Ishikawa (cell line): ENCODE data around the gene C19orf81.

ENCODE experiments used
- CEBPB ChIP-seq: IDR thresholded peaks from 2 replicates; pipeline ENCODE4 v1.6.1; 2012
- CREB1 ChIP-seq: IDR thresholded peaks from 2 replicates; pipeline ENCODE4 v1.6.1; 2012; ENCODE audit warnings: low read depth
- EGR1 ChIP-seq: IDR thresholded peaks from 2 replicates; pipeline ENCODE4 v1.6.1; 2012
- EP300 ChIP-seq: IDR thresholded peaks from 2 replicates; pipeline ENCODE4 v1.6.1; 2012; ENCODE audit warnings: borderline replicate concordance
- FOXM1 ChIP-seq: IDR thresholded peaks from 2 replicates; pipeline ENCODE4 v1.6.1; 2012; ENCODE audit warnings: low read depth, borderline replicate concordance
- MAX ChIP-seq: IDR thresholded peaks from 2 replicates; pipeline ENCODE4 v1.6.1; 2012
- NFIC ChIP-seq: IDR thresholded peaks from 2 replicates; pipeline ENCODE4 v1.6.1; 2012
- RAD21 ChIP-seq: IDR thresholded peaks from 2 replicates; pipeline ENCODE4 v1.6.1; 2012; ENCODE audit warnings: low read depth
- REST ChIP-seq: IDR thresholded peaks from 2 replicates; pipeline ENCODE4 v1.6.1; 2012; ENCODE audit warnings: low read depth, mild to moderate bottlenecking
- TAF1 ChIP-seq: IDR thresholded peaks from 2 replicates; pipeline ENCODE4 v1.6.1; 2012; ENCODE audit warnings: low read depth, mild to moderate bottlenecking
- TCF12 ChIP-seq: IDR thresholded peaks from 2 replicates; pipeline ENCODE4 v1.6.1; 2012; ENCODE audit warnings: low read depth
- TEAD4 ChIP-seq: IDR thresholded peaks from 2 replicates; pipeline ENCODE4 v1.6.1; 2012
- YY1 ChIP-seq: IDR thresholded peaks from 2 replicates; pipeline ENCODE4 v1.6.1; 2012; ENCODE audit warnings: low read depth
- ZBTB7A ChIP-seq: IDR thresholded peaks from 2 replicates; pipeline ENCODE4 v1.6.1; 2012; ENCODE audit warnings: low read depth
- TF ChIP-seq, protein P1 (sequence below): IDR thresholded peaks from 2 replicates; pipeline ENCODE4 v1.6.1; 2012

Gene C19orf81

GRCh38 chr19:50661766-50662650 lies 12.8 kb downstream of the C19orf81 start:
- TF ChIP-seq TCF12 (no peak), NFIC (no peak), EP300 (no peak), CREB1 (no peak), REST (no peak), TEAD4 (no peak), EGR1 (no peak), RAD21 (no peak), ZBTB7A (no peak)

DNA sequence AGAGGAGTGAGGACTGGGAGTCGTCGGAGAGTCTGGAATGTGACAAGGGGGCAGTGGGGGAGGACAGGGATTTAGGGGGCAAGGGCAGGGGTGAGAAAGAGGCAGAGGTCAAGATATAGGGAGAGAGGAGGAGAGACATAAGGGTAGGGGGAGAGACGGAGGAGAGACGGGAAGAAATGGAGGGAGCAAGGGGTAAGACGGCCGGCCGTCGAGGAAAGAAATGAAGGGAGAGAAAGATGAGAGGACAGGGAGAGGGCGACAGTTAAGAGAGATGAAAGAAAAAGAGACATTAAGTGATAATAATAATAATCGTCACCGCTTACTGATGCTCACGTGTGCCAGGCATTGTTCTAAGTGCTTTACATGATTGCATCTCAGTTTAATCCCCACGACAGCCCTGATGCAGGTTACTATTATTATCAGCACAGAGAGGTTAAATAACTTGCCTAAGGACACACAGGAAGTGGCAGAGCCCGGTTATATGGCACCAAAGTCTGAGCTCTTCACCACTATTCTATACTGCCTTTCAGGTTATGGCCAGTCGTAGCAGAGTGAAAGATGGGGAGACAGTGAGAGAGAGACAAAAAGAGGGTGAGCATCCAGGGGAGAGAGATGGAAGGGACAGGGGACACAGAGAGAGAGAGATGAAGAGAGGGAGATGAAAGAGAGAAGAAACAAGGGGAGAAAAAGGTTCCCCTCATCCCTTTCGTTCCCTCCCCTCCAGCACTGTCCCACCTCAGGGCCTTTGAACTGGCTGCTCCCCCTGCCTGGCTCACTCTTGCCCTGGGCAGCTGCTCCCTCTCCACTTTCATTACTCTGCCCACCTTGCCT lies 13.6 kb downstream of the C19orf81 start:
- TF ChIP-seq RAD21 = no peak
- TF ChIP-seq NFIC = no peak
- TF ChIP-seq CREB1 = no peak
- TF ChIP-seq TEAD4 = no peak
- TF ChIP-seq TAF1 = no peak
- no peak for TF ChIP-seq CEBPB
- TF ChIP-seq FOXM1 = no peak
- TF ChIP-seq ZBTB7A = no peak
- no peak for TF ChIP-seq YY1

- no peak for TF ChIP-seq TAF1
- TF ChIP-seq FOXM1 = no peak
- TF ChIP-seq, protein P1, sequence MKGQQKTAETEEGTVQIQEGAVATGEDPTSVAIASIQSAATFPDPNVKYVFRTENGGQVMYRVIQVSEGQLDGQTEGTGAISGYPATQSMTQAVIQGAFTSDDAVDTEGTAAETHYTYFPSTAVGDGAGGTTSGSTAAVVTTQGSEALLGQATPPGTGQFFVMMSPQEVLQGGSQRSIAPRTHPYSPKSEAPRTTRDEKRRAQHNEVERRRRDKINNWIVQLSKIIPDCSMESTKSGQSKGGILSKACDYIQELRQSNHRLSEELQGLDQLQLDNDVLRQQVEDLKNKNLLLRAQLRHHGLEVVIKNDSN = no peak
- no peak for TF ChIP-seq CEBPB
- no peak for TF ChIP-seq TEAD4
- no peak for TF ChIP-seq MAX
- TF ChIP-seq EGR1 = no peak
- TF ChIP-seq ZBTB7A = no peak
- no peak for TF ChIP-seq EP300
- TF ChIP-seq NFIC = no peak
- no peak for TF ChIP-seq YY1
- no peak for TF ChIP-seq CREB1
- TF ChIP-seq REST = no peak
- TF ChIP-seq RAD21 = no peak
Observed at GRCh38 chr19:50663482-50663790, 14.2 kb downstream of the C19orf81 start.

GRCh38 chr19:50664204-50664603 lies 15.0 kb downstream of the C19orf81 start:
- no peak for TF ChIP-seq TCF12
- TF ChIP-seq TEAD4 = no peak
- TF ChIP-seq REST = no peak
- TF ChIP-seq EP300 = no peak
- TF ChIP-seq CEBPB = no peak
- TF ChIP-seq, protein P1 = no peak
- TF ChIP-seq YY1 = no peak
- no peak for TF ChIP-seq TAF1
- TF ChIP-seq MAX = no peak
- TF ChIP-seq NFIC = no peak
- no peak for TF ChIP-seq FOXM1
- no peak for TF ChIP-seq EGR1
- no peak for TF ChIP-seq RAD21
- TF ChIP-seq ZBTB7A = no peak
- TF ChIP-seq CREB1 = no peak
